ENCODE measurements around the gene TMEM31. TPM values are rescaled to one million over a fixed set of nuclear protein-coding genes. Genes with fewer than 3 reads are reported as not detected.

Gene TMEM31
- total RNA-seq, 1 donor from 2014 or later: 0.74 TPM

- H3K4me3 Mint-ChIP-seq: no peak overlapping the region
- H3K27ac Mint-ChIP-seq: no peak overlapping the region
- DNase-seq (ENCODE audit: low spot score in 2 of 2, unreplicated experiment in 2 of 2): no peak
- no peak for TF ChIP-seq CTCF (IDR thresholded peaks at IDR 0.05; ENCODE audit: unreplicated experiment)
- H3K9me3 Mint-ChIP-seq: peaks cover 3% of the 10 kb centered on the region
- peaks cover 9% of the 10 kb centered on the region for H3K4me1 Mint-ChIP-seq
- no peaks in the 10 kb centered on the region for H3K36me3 Mint-ChIP-seq
- peaks cover 9% of the 10 kb centered on the region for H3K27me3 Mint-ChIP-seq (ENCODE audit: low read depth)
Measured at GRCh38 chrX:103729015-103729414, 18.3 kb downstream of the TMEM31 start.

- Mint-ChIP-seq H3K27ac (no peak overlapping the region), H3K4me3 (no peak overlapping the region), H3K4me1 (peaks cover 9% of the 10 kb centered on the region), H3K9me3 (peaks cover 4% of the 10 kb centered on the region), H3K27me3 (ENCODE audit: low read depth) (peaks cover 9% of the 10 kb centered on the region), H3K36me3 (no peaks in the 10 kb centered on the region)
- no peak for DNase-seq (ENCODE audit: low spot score in 2 of 2, unreplicated experiment in 2 of 2)
- no peak for TF ChIP-seq CTCF (IDR thresholded peaks at IDR 0.05; ENCODE audit: unreplicated experiment)
Measured at GRCh38 chrX:103730147-103730795, 19.6 kb downstream of the TMEM31 start.

GRCh38 chrX:103730796-103731493 lies 20.2 kb downstream of the TMEM31 start:
- no peak for DNase-seq (ENCODE audit: low spot score in 2 of 2, unreplicated experiment in 2 of 2)
- H3K36me3 Mint-ChIP-seq: no peaks in the 10 kb centered on the region
- peaks cover 9% of the 10 kb centered on the region for H3K9me3 Mint-ChIP-seq
- H3K27me3 Mint-ChIP-seq (ENCODE audit: low read depth): peaks cover 9% of the 10 kb centered on the region
- no peak overlapping the region for H3K4me3 Mint-ChIP-seq
- peaks cover 9% of the 10 kb centered on the region for H3K4me1 Mint-ChIP-seq
- peak overlapping the region; percentile 23 for H3K27ac Mint-ChIP-seq
- TF ChIP-seq CTCF (IDR thresholded peaks at IDR 0.05; ENCODE audit: unreplicated experiment): no peak

- Mint-ChIP-seq H3K36me3 (no peaks in the 10 kb centered on the region), H3K4me3 (no peak overlapping the region), H3K27ac (no peak overlapping the region), H3K9me3 (peaks cover 13% of the 10 kb centered on the region), H3K27me3 (ENCODE audit: low read depth) (peaks cover 9% of the 10 kb centered on the region), H3K4me1 (peaks cover 9% of the 10 kb centered on the region)
- TF ChIP-seq CTCF (IDR thresholded peaks at IDR 0.05; ENCODE audit: unreplicated experiment): no peak
- DNase-seq (ENCODE audit: low spot score in 2 of 2, unreplicated experiment in 2 of 2): no peak
Measured at GRCh38 chrX:103733017-103733416, 22.3 kb downstream of the TMEM31 start.

- no peak overlapping the region for H3K4me3 Mint-ChIP-seq
- H3K9me3 Mint-ChIP-seq: peaks cover 13% of the 10 kb centered on the region
- no peak for DNase-seq (ENCODE audit: low spot score in 2 of 2, unreplicated experiment in 2 of 2)
- TF ChIP-seq CTCF (IDR thresholded peaks at IDR 0.05; ENCODE audit: unreplicated experiment): no peak
- H3K4me1 Mint-ChIP-seq: peaks cover 9% of the 10 kb centered on the region
- no peaks in the 10 kb centered on the region for H3K36me3 Mint-ChIP-seq
- H3K27ac Mint-ChIP-seq: no peak overlapping the region
- H3K27me3 Mint-ChIP-seq (ENCODE audit: low read depth): peaks cover 6% of the 10 kb centered on the region
Measured at GRCh38 chrX:103734125-103734760, 23.5 kb downstream of the TMEM31 start.
